Stimulated activated CD4-positive, alpha-beta T cell treated with anti-CD3 and anti-CD28 coated beads, Interleukin-1b, Interleukin-23, amount 100 ng/mL, for 4 hours (primary cell): ENCODE results near the gene RSPH1.

Experiments used
- DNase-seq, 2 donors: peaks; one replicate each; pipeline ENCODE4 v3.0.0-alpha.2; 2020; ENCODE audit warnings: low read depth in 2 of 2

Gene RSPH1

GRCh38 chr21:42430521-42430920 is 65.5 kb downstream of the RSPH1 start:
- no peak for DNase-seq

- no peak for DNase-seq
These were observed 66.2 kb downstream of the RSPH1 start for GRCh38 chr21:42429856-42430255.

GRCh38 chr21:42429021-42429420 is 67.0 kb downstream of the RSPH1 start:
- no peak for DNase-seq

GRCh38 chr21:42427809-42428419 is 68.1 kb downstream of the RSPH1 start:
- DNase-seq = no peak

- no peak for DNase-seq
These were observed 69.0 kb downstream of the RSPH1 start for GRCh38 chr21:42426876-42427480.

- DNase-seq = no peak
These were observed 69.6 kb downstream of the RSPH1 start for GRCh38 chr21:42426424-42426823.

GRCh38 chr21:42425591-42425990 is 70.4 kb downstream of the RSPH1 start:
- no peak for DNase-seq

- peak in 1 of 2 donors; percentile 56 for DNase-seq
These were observed 71.0 kb downstream of the RSPH1 start for GRCh38 chr21:42424914-42425541.

- DNase-seq = no peak
These were observed 72.3 kb downstream of the RSPH1 start for GRCh38 chr21:42423685-42424084.

GRCh38 chr21:42423197-42423675 is 72.8 kb downstream of the RSPH1 start:
- no peak for DNase-seq
